HG03097 (cell line): Measurements from ENCODE around the gene PURB.
"Not testable (repeated sequence)": the region's sequence is repeated elsewhere in the genome, so short reads cannot be mapped to it uniquely, and the experiment has no call there.

Source experiments
- ATAC-seq: cut with Tn5 transposase; IDR thresholded peaks from one replicate; pipeline ENCODE4 v1.9.1; 2021; ENCODE audit not compliant: unreplicated experiment, low FRiP score

PURB gene

DNA sequence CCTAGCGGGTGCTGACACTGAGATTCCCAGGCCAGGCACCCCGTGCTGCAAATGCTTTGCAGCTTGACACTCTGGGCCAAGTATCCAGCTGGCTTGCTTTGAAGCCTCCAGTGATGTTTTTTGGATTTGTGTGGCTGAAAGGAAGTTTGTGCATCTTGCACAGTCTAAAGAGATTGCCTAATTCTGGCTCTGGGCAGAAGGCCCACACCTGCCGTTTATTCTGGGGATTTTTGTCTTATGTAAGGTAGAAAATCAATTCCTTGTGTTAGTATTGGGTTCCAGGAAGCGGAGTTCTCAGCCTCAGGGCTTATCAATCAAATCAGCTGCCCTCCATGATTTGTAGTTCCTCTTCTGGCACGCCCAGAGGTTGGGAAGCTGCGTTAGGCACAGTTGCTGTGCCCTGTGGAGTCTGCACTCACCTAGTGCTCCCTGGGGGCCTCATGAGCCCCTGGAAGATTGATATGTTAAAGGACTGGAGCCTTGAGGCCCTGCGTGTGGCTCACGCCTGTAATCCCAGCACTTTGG lies 8.4 kb upstream of the PURB start:
- ATAC-seq, result no peak

DNA sequence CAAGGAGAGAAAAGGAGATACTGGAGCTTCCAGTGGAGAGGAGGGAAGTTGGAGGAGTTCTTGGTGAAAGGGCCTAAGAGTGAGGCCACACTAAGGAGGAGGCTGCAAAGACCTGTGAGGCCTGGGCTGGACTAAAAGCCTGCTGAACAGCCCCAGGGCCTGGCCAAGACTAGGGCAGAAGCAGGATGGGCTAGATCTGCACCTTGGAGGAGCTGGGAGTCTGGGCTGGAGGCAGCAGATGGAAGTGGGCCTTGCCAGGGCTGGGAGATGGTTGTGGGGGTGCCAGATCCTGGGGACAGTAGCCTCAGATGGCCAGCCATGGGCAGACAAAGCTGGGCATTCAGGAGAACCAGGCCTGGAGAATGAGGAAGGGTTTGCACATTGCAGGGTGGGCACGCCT lies 6.5 kb upstream of the PURB start:
- no peak for ATAC-seq

DNA sequence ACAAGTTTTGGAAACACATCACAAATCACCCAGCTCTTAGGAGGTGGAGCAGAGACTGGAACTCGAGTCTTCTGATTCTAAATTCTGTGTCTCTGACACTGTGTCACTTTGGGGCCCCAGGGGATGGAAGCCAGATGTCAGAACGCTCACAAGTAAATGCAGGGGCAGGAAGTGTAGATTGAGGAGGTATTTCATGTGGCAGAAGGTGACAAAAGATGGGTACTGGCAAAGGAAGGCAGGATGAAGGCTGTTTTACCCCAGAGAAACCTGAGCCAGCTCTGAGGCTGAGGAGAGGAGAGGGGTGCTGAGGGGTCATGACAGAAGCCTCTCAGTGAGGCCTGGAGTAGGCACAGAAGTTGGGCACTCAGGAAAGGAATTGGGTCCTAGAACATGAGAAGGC lies 6.0 kb upstream of the PURB start:
- ATAC-seq, result no peak

DNA sequence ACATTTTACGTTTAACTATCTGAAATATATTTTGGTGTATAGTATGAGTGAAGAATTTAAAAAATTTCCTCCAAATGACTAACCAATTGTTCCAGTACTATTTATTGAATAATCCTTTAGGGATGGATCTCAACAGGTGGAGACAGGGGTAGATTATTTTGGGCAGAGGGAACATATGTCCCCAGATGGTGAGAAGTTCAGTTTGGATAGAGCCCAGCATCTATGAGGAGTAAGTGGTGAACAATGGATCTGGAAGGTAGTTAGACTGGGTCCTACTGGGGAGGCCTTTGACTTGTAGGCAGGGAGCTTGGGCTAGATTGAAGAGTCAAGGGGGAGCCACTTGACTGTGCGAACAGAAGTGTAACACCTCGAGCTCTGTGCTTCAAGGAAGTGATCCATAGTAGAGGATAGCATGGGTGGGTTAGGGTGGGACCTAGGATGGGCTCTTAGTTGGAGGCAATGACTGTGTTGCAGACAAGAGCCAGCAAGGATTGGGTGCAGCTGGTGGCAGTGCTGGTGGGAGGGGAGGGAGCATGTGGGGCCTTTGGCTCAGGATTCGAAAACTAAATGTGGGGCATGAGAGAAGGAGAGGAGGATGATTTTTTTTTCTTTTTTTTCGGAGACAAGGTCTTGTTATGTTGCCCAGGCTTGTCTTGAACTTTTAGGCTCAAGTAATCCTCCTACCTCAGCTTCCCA lies 3.9 kb upstream of the PURB start:
- ATAC-seq, result no peak

DNA sequence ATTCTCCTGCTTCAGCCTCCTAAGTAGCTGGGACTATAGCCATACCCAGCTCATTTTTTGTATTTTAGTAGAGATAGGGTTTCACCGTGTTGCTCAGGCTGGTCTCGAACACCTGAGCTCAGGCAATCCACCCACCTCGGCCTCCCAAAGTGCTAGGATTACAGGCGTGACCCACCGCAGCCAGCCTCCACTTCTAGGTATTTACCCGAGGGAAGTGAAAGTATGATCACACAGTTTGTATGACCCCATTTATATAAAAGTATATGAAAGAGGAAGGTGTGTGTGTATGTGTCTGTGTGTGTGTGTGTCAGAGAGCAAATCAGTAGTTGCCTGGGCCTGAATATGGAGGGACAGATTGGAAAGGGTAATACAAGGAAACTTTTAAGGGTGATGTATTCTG lies 2.0 kb upstream of the PURB start:
- ATAC-seq, result no peak

DNA sequence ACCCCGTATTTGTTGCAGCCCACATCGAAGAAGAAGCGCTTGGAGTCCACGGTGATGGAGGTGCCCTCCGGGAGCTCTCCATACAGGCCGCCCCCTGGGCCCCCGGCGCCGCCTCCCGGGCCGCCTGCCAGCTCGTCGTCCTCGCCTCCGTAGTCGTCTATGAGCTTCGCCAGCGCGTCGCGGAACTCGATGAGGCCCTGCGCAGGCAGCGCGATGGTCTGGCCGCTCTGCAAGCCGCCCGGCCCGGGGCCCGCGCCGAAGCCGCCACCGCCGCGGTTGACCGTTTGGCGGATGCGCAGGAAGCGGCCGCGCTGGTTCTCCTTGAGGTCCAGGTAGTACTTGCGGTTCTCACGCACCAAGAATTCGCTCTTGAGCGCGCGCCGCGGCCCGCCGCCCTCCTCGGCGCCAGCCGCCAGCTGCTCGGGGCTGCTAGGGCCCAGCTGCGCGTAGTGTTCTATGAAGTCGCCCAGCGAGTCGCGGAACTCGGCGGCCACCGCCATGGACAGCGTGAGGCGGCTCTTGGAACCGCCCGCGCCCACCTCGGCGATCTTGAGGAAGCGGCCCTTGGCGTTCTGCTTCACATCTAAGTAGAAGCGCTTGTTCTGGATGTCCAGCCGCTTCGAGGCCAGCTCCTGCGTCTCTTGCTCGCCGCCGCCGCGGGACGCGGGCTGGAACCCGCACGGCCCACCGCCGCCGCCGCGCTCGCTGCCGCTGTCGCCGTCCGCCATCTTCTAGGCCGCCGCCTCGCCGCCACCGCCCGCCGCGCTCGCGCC lies 523 bp downstream of the PURB start:
- ATAC-seq, result peak; percentile 19

DNA sequence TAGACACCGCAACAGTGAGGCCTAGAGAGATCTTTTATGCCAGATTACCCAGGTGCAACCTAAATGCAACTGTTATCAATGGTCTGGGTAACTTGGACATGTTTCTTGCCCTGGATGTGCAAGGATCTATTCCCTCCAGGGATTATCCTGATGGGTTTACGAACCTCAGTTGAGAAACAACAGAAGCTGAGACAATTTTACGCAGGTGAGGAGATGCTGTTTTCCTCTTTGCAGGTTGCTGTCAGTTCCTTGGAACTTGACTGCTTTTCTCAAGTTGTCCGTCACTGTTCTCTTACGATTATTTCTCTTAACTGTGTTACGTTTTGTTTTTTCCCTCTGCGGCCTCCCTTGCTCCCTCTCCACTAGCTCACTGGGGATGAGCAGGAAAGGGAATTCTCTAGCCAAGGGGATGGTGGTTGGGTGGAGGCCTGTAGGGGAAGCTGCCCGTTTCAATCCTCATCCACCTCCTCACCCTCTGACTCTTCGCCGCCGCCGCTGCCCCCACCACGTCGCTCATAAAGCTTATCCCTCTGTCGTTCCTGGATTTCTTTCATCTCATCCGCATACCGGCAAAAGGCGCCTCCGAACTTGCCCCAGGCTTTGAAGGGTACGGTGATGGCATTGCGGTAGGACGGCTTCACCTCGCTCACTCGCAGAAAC lies 1.2 kb downstream of the PURB start:
- ATAC-seq, result no peak

DNA sequence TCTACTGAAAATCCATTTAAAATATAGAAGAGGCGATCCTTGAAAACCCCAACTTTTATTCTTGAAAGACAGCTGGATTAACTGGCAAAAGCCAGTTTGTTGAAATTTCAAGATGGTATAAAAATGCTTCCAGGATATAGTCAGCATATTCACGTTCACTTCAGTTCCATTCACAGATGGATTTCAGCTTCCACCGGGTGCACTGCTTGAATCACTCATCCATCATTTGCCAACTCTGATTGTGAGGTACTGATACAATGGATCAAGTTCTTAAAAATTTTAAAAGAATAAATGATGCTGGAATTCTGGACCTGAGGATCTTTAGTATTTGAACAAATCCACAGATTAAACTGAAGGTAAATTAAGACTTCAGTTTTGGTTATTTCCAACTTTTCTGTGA lies 2.4 kb downstream of the PURB start:
- no peak for ATAC-seq

DNA sequence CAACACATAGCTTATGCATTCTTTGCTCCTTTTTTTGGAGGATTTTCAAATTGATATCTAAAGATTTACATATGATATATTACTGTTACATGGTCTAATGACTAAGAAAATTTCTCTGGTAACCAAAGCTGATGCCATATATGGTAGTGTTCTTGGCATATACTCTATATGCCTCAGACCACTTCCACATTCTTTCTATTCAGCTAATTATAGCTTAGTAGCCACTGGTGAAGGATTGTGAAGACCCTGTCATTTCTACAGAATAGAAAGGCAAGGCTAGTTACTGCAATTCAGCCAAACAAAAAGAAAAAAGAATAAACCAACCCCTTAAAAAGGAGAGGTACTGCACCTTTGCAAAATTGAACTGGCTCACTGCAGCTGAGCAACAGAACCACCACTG lies 3.7 kb downstream of the PURB start:
- ATAC-seq, result no peak

DNA sequence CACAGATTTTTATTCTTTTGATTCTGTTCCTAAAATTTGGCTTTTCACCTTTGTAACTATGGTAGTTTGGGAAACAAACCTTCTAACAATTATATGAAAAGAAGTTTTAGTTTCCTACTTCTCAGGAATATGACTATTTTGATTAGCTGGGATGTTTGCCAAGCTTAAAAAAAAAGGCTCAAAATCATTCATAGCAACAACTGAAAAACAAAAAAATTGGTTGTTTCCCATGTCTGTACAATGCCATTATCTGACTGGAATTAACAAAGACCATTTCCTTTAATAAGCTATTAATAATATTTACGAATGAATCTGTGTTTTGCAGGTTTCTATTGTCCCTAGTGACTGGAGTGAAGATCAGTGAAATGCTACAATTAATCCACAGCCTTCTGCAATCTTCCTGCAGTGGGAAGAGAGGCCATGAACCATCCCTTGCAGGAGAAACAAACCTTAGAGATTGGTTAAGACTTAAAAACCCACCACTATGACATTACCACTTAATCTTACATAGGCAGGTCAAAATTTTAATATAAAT lies 4.2 kb downstream of the PURB start:
- no peak for ATAC-seq

DNA sequence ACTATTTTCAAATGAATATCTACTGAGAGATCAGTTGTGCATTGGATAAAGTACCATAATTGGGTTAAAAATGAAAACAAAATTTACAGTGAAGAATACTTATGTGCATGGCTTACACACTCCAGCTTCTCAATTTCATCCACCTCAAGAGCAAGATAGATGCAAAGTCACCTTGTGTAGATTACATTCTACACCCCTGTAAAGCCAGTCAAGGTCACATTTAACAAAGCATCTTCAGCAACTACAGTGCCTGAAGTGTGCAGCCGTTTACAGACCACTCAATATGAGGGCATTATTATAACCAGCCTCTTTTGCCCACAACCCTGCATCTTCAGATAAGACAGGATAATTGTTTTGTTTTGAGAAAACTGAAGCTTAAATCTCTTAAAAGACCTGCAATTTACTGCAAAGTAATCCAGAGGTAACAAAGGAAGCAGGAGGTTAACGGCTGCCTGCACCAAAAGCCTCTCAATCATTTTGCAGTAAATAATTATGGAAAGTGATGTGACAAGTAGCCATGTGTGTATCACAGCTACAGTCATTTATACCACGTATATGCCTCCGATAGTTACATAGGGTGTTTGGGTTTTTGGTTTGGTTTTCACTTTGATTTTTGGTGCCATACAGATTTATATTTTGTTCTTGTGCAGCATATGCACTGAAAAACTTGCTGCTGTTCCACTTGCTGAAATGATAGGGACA lies 4.9 kb downstream of the PURB start:
- ATAC-seq, result no peak

DNA sequence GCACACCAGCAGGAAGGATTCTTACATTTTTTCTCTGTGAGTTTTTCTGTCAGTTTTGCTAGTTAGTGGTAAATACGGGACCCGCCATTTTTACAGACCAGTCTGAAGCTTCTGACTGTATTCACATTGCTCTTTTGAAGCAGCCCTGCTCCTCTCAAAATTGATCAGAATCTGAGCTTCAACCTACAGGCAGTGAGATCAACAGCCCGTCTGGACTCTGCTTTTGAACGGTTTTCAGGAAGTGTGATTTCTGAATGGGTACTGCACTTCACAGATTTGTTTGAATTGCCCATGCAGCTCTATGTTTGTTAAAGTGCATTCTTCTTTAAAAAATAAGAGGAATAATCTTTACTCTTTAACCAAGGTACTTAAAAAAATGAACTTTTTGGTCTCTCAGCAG lies 8.9 kb downstream of the PURB start:
- no peak for ATAC-seq

DNA sequence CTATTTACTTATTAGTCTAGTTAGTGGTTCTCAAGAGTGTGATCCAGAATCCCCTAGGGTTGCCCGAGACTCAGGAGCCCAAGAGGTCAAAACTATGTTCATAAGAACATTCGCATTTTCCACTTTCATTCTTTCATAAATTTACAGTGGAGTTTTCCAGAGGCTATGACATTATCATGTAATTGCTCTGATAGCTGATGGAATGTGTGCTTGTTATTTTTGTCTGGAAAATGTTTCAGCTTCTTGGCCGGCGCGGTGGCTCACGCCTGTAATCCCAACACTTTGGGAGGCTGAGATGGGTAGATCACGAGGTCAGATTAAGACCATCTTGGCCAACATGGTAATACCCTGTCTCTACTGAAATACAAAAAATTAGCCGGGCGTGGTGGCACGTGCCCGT lies 10.1 kb downstream of the PURB start:
- no peak for ATAC-seq

DNA sequence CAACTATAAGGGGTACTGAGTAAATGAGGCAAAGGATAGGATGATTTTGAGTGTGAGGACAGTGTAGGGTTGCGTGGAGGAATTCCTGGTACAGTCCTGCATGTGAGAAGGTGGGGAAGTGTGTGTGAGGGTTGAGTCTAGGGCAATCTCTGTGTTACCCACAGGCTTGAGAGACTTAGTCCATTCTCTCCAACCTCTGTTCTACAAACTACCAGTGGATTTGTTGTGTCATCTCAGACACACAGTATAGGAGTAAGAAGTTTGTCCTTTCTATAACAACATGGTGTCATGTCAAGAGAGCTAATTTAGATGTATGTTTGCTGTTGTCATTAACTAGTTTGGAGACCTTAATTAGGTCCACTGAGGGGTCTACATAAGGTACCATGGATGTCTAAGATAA lies 12.5 kb downstream of the PURB start:
- no peak for ATAC-seq

DNA sequence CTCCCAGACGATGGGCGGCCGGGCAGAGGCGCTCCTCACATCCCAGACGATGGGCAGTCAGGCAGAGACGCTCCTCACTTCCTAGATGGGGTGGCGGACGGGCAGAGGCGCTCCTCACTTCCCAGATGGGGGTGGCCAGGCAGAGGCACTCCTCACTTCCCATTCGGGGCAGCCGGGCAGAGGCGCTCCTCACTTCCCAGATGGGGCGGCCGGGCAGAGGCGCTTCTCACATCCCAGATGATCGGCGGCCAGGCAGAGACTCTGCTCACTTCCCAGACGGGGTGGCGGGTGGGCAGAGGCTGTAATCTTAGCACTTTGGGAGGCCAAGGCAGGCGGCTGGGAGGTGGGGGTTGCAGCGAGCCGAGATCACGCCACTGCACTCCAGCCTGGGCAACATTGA lies 13.4 kb downstream of the PURB start:
- not testable (repeated sequence) for ATAC-seq

DNA sequence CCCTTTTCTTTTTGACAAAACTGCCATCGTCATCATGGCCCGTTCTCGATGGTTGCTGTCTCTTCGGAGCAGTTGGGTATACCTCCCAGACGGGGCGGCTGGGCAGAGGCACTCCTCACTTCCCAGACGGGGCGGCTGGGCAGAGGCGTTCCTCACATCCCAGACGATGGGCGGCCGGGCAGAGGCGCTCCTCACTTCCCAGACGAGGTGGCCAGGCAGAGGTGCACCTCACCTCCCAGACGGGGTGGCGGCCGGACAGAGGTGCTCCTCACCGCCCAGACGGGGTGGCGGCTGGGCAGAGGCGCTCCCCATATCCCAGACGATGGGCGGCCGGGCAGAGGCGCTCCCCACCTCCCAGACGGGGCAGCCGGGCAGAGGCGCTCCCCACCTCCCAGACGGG lies 14.6 kb downstream of the PURB start:
- not testable (repeated sequence) for ATAC-seq

DNA sequence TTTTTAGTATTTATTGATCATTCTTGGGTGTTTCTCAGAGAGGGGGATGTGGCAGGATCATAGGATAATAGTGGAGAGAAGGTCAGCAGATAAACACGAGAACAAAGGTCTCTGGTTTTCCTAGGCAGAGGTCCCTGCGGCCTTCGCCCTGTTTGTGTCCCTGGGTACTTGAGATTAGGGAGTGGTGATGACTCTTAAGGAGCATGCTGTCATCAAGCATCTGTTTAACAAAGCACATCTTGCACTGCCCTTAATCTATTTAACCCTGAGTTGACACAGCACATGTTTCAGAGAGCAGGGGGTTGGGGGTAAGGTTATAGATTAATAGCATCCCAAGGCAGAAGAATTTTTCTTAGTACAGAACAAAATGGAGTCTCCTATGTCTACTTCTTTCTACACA lies 15.0 kb downstream of the PURB start:
- ATAC-seq, result not testable (repeated sequence)

DNA sequence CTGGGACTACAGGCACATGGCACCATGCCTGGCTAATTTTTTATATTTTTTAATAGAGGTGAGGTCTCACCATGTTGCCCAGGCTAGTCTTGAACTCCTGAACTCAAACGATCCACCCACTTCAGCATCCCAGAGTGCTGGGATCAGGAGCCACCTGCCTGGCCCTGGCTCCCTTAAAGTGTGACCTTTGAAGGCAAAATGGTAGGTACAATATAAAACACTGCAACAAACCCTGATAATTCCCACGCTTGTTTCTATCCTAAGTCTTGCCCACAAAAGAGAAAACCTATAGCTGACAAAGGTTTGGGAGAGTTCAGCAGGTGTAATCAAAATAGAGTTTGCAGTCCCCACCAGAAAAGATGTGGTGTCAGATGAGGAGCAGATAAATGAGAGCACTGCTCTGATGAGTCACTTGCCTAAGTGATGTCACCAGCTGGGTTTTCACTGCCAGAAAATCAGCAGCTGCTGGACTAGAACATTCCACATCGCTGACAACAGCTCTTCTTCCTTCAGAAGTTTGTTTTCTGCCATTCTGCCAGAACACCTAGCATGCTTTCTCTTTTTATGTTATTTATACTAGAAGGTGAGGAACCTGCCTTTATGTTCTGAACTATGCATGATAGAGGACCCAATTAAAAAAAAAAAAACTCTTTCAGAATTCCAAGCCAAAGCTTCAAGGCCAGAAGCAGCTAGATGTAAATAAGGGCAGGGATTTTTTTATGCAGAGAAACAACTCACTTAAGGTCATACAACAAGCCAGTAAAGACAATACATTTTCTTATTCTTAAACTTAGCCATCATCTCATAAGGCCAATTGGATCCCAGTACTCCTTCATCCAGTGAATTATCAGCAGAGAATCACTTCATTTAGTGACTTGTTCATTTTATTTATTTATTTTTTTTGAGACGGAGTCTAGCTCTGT lies 18.0 kb downstream of the PURB start:
- no peak for ATAC-seq

DNA sequence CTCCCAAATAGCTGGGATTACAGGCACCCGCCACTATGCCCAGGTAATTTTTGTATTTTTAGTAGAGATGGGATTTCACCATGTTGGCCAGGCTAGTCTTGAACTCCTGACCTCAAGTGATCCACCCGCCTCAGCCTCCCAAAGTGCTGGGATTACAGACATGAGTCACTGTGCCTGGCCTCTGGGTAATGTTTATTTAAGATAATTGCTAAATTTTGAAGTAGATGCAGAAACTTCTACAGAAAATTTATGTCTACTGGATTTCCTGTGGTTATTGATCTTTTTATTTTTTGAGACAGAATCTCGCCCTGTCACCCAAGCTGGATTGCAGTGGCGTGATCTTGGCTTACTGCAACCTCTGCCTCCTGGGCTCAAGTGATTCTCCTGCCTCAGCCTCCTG lies 23.4 kb downstream of the PURB start:
- not testable (repeated sequence) for ATAC-seq

DNA sequence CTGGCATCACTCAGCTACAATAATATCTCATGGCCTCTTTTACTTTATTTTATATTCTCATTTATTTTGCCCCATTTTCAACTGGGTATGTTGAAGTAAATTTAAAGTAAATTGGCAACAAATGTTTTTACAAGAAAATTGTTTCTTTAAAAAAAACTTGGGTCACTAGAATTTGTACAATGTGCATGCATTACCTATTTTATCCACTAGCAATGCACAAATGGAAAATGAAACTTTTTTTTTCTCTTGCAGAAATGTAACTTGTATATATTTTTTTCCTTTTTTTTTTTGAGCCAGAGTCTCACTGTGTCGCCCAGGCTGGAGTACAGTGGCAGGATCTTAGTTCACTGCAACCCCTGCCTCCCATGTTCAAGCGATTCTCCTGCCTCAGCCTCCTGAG lies 27.2 kb downstream of the PURB start:
- ATAC-seq, result no peak
